Endometrial microvascular endothelial cells (primary cell): ENCODE results near the gene MEGF10. TPM values are rescaled to one million over a fixed set of nuclear protein-coding genes. Genes with fewer than 3 reads are reported as not detected.

Source experiments
- in situ Hi-C: cut with HindIII; loops from 2 replicates; pipeline ENCODE4 v1.10.0; 2017; ENCODE audit warnings: low sequenced_read_pairs, low pct_unique_long_range_greater_than_20kb; ENCODE audit errors: inconsistent ontology term
- total RNA-seq: library from RNA; depleted of rRNA; stranded (reverse); fragments of >200 nt; gene quantifications from one replicate; pipeline ENCODE4 v1.2.3, GENCODE V29; 2015; ENCODE audit errors: inconsistent ontology term

Gene MEGF10
- total RNA-seq, 1 donor from 2014 or later, result not detected

GRCh38 chr5:127353327-127353726 lies 62.7 kb downstream of the MEGF10 start:
- in situ Hi-C loops, result no loop called here

GRCh38 chr5:127353796-127354195 lies 63.2 kb downstream of the MEGF10 start:
- in situ Hi-C loops, result no loop called here

- in situ Hi-C loops, result no loop called here
Measured at GRCh38 chr5:127355337-127355736, 64.7 kb downstream of the MEGF10 start.

GRCh38 chr5:127358284-127358683 lies 67.7 kb downstream of the MEGF10 start:
- in situ Hi-C loops, result no loop called here

- in situ Hi-C loops, result no loop called here
Measured at GRCh38 chr5:127358740-127359139, 68.1 kb downstream of the MEGF10 start.

GRCh38 chr5:127359502-127359901 lies 68.9 kb downstream of the MEGF10 start:
- in situ Hi-C loops, result no loop called here

GRCh38 chr5:127363403-127363802 lies 72.8 kb downstream of the MEGF10 start:
- in situ Hi-C loops, result no loop called here

- in situ Hi-C loops, result no loop called here
Measured at GRCh38 chr5:127367029-127367428, 76.4 kb downstream of the MEGF10 start.

- in situ Hi-C loops, result no loop called here
Measured at GRCh38 chr5:127367946-127368465, 77.4 kb downstream of the MEGF10 start.

- in situ Hi-C loops, result no loop called here
Measured at GRCh38 chr5:127369796-127370195, 79.2 kb downstream of the MEGF10 start.

- in situ Hi-C loops, result no loop called here
Measured at GRCh38 chr5:127370631-127371030, 80.0 kb downstream of the MEGF10 start.

- in situ Hi-C loops, result no loop called here
Measured at GRCh38 chr5:127373858-127374491, 83.4 kb downstream of the MEGF10 start.

GRCh38 chr5:127375124-127375523 lies 84.5 kb downstream of the MEGF10 start:
- in situ Hi-C loops, result no loop called here

GRCh38 chr5:127375544-127376091 lies 85.0 kb downstream of the MEGF10 start:
- in situ Hi-C loops, result no loop called here

GRCh38 chr5:127377651-127378050 lies 87.1 kb downstream of the MEGF10 start:
- in situ Hi-C loops, result no loop called here

- in situ Hi-C loops, result no loop called here
Measured at GRCh38 chr5:127385936-127386335, 95.3 kb downstream of the MEGF10 start.

- in situ Hi-C loops, result no loop called here
Measured at GRCh38 chr5:127386557-127386956, 96.0 kb downstream of the MEGF10 start.

- in situ Hi-C loops, result no loop called here
Measured at GRCh38 chr5:127389601-127390000, 99.0 kb downstream of the MEGF10 start.

GRCh38 chr5:127392762-127393161 lies 102.2 kb downstream of the MEGF10 start:
- in situ Hi-C loops, result no loop called here

GRCh38 chr5:127396490-127397155 lies 106.0 kb downstream of the MEGF10 start:
- in situ Hi-C loops, result no loop called here
